ENCODE measurements around the gene CHGA.

Gene CHGA

GRCh38 chr14:92905667-92906066, 17.3 kb upstream of the CHGA start:
- no peak for DNase-seq (ENCODE audit: low spot score)

GRCh38 chr14:92906420-92906819, 16.5 kb upstream of the CHGA start:
- DNase-seq (ENCODE audit: low spot score), result no peak

- no peak for DNase-seq (ENCODE audit: low spot score)
These were observed 16.1 kb upstream of the CHGA start for GRCh38 chr14:92906823-92907222.

- no peak for DNase-seq (ENCODE audit: low spot score)
These were observed 15.5 kb upstream of the CHGA start for GRCh38 chr14:92907316-92907911.

- DNase-seq (ENCODE audit: low spot score), result no peak
These were observed 8.8 kb upstream of the CHGA start for GRCh38 chr14:92914087-92914656.

GRCh38 chr14:92916201-92916600, 6.7 kb upstream of the CHGA start:
- no peak for DNase-seq (ENCODE audit: low spot score)

- no peak for DNase-seq (ENCODE audit: low spot score)
These were observed 5.7 kb upstream of the CHGA start for GRCh38 chr14:92917041-92917940.

- no peak for DNase-seq (ENCODE audit: low spot score)
These were observed 5.0 kb upstream of the CHGA start for GRCh38 chr14:92917956-92918355.

- DNase-seq (ENCODE audit: low spot score), result no peak
These were observed 2.9 kb upstream of the CHGA start for GRCh38 chr14:92920001-92920400.

- DNase-seq (ENCODE audit: low spot score), result no peak
These were observed 705 bp upstream of the CHGA start for GRCh38 chr14:92922155-92922735.

- no peak for DNase-seq (ENCODE audit: low spot score)
These were observed 774 bp downstream of the CHGA start for GRCh38 chr14:92923744-92924103.

- no peak for DNase-seq (ENCODE audit: low spot score)
These were observed 1.3 kb downstream of the CHGA start for GRCh38 chr14:92924247-92924646.

GRCh38 chr14:92925446-92925845, 2.5 kb downstream of the CHGA start:
- no peak for DNase-seq (ENCODE audit: low spot score)

GRCh38 chr14:92926180-92926845, 3.4 kb downstream of the CHGA start:
- DNase-seq (ENCODE audit: low spot score), result no peak

- no peak for DNase-seq (ENCODE audit: low spot score)
These were observed 4.0 kb downstream of the CHGA start for GRCh38 chr14:92926931-92927330.

- DNase-seq (ENCODE audit: low spot score), result no peak
These were observed 4.7 kb downstream of the CHGA start for GRCh38 chr14:92927349-92928257.

- DNase-seq (ENCODE audit: low spot score), result no peak
These were observed 5.3 kb downstream of the CHGA start for GRCh38 chr14:92928258-92928629.

- no peak for DNase-seq (ENCODE audit: low spot score)
These were observed 6.2 kb downstream of the CHGA start for GRCh38 chr14:92928961-92929688.

GRCh38 chr14:92929689-92930608, 7.0 kb downstream of the CHGA start:
- DNase-seq (ENCODE audit: low spot score), result no peak
